Measurements from ENCODE around the gene DEXI.

GRCh38 chr16:10923146-10923649 lies 19.1 kb downstream of the DEXI start:
- TF ChIP-seq, protein P1, sequence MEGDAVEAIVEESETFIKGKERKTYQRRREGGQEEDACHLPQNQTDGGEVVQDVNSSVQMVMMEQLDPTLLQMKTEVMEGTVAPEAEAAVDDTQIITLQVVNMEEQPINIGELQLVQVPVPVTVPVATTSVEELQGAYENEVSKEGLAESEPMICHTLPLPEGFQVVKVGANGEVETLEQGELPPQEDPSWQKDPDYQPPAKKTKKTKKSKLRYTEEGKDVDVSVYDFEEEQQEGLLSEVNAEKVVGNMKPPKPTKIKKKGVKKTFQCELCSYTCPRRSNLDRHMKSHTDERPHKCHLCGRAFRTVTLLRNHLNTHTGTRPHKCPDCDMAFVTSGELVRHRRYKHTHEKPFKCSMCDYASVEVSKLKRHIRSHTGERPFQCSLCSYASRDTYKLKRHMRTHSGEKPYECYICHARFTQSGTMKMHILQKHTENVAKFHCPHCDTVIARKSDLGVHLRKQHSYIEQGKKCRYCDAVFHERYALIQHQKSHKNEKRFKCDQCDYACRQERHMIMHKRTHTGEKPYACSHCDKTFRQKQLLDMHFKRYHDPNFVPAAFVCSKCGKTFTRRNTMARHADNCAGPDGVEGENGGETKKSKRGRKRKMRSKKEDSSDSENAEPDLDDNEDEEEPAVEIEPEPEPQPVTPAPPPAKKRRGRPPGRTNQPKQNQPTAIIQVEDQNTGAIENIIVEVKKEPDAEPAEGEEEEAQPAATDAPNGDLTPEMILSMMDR (IDR thresholded peaks at IDR 0.05), result no peak
- no peak for TF ChIP-seq POLR2A (IDR thresholded peaks at IDR 0.05; ENCODE audit: low read depth)

Data from esophagus muscularis mucosa (tissue), 3 donors.